ENCODE measurements around the gene SPEM3.

GRCh38 chr17:7393613-7394451, 34.8 kb upstream of the SPEM3 start:
- no peak for TF ChIP-seq POLR2A (IDR thresholded peaks at IDR 0.05)
- no peak for TF ChIP-seq CTCF (IDR thresholded peaks at IDR 0.05)
- no peak for TF ChIP-seq POLR2AphosphoS5 (IDR thresholded peaks at IDR 0.05)
- no peak for TF ChIP-seq EP300 (IDR thresholded peaks at IDR 0.05; ENCODE audit: low read depth)
